GM18498 (cell line): ENCODE data around the gene PTPRN2.
"Not testable (repeated sequence)": the region's sequence is repeated elsewhere in the genome, so short reads cannot be mapped to it uniquely, and the experiment has no call there.

ENCODE experiments used
- ATAC-seq: cut with Tn5 transposase; IDR thresholded peaks from one replicate; pipeline ENCODE4 v1.9.1; 2021; ENCODE audit warnings: mild to moderate bottlenecking, moderate library complexity; ENCODE audit not compliant: unreplicated experiment

PTPRN2 gene

GRCh38 chr7:157784979-157785441, 802.6 kb downstream of the PTPRN2 start:
- ATAC-seq: no peak

- no peak for ATAC-seq
These were observed 803.4 kb downstream of the PTPRN2 start for GRCh38 chr7:157784041-157784835.

- no peak for ATAC-seq
These were observed 805.6 kb downstream of the PTPRN2 start for GRCh38 chr7:157782041-157782440.

GRCh38 chr7:157780721-157781120, 806.9 kb downstream of the PTPRN2 start:
- no peak for ATAC-seq

GRCh38 chr7:157780312-157780711, 807.3 kb downstream of the PTPRN2 start:
- no peak for ATAC-seq

GRCh38 chr7:157779206-157779605, 808.4 kb downstream of the PTPRN2 start:
- no peak for ATAC-seq

- ATAC-seq: not testable (repeated sequence)
These were observed 810.3 kb downstream of the PTPRN2 start for GRCh38 chr7:157777194-157777762.

- ATAC-seq: no peak
These were observed 811.9 kb downstream of the PTPRN2 start for GRCh38 chr7:157775560-157776332.

GRCh38 chr7:157775021-157775559, 812.5 kb downstream of the PTPRN2 start:
- no peak for ATAC-seq

- no peak for ATAC-seq
These were observed 813.1 kb downstream of the PTPRN2 start for GRCh38 chr7:157774495-157774894.

- ATAC-seq: no peak
These were observed 814.3 kb downstream of the PTPRN2 start for GRCh38 chr7:157773361-157773760.

GRCh38 chr7:157772486-157773130, 815.0 kb downstream of the PTPRN2 start:
- no peak for ATAC-seq

- no peak for ATAC-seq
These were observed 815.9 kb downstream of the PTPRN2 start for GRCh38 chr7:157771689-157772088.

- ATAC-seq: no peak
These were observed 816.8 kb downstream of the PTPRN2 start for GRCh38 chr7:157770716-157771320.

GRCh38 chr7:157769526-157770215, 818.0 kb downstream of the PTPRN2 start:
- ATAC-seq: no peak

- ATAC-seq: no peak
These were observed 818.5 kb downstream of the PTPRN2 start for GRCh38 chr7:157769086-157769485.

GRCh38 chr7:157768198-157768597, 819.4 kb downstream of the PTPRN2 start:
- ATAC-seq: no peak

GRCh38 chr7:157767506-157768197, 820.0 kb downstream of the PTPRN2 start:
- ATAC-seq: no peak

GRCh38 chr7:157766098-157766497, 821.5 kb downstream of the PTPRN2 start:
- ATAC-seq: no peak
